Measurements from ENCODE around the gene TOR1B.
"Not testable (repeated sequence)": the region's sequence is repeated elsewhere in the genome, so short reads cannot be mapped to it uniquely, and the experiment has no call there.

TOR1B gene

GRCh38 chr9:129776566-129776937 lies 26.4 kb upstream of the TOR1B start:
- no peak for DNase-seq (ENCODE audit: low read depth, low spot score)

DNA sequence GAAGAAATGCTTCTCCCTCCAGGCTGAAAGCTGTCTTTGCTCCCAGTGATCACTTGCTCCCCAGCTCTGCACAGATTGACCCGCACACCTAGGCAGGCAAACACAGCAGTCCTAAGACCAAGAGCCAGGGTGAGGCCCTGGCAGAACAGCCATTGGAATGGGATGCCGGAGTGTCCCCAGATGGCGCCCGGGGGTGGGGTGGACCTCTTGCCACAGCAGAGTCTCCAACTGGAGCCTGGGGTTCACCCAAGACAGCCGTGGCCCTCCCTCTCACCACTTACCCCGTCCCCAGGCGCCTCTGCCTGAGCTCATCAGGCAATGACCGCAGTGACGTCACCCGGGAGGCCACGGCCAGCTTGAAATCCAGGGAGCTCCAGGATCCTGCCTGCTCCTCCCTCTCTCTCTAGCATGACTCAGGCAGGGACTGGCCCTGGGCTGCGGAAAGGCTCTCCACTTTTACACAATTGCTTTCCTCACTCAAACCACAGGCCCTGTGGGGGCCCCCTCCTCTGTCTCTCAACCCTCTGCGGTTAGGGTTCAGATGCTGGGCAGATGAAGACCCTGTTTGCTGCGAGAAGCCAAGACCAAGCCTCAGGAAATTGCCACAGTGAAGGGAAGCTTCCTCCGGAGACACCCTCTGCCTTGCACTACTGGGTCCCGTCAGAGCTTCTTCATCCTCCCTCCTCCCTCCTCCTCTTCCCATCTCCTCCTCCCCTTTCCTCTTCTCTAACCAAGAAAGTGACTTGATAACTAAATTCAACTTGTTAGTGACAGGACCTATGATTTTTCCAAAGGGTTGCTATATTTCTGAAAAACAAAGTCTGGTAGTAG lies 25.8 kb upstream of the TOR1B start:
- peak; percentile 99 for DNase-seq (ENCODE audit: low read depth, low spot score)

DNA sequence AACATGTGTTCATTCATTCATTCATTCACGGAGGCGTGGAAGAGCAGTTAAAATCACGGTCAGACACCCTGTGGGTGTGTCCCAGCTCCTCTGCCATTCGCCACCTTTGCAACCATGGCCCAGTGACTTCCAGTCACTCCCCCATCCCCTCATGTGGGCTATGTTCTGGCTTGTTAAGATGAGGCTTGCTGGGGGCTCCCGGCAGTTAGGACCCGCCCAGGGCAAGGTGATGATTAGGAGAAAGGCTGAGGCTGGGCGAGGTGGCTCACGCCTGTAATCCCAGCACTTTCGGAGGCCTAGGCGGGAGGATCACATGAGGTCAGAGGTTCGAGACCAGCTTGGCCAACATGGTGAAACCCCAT lies 25.2 kb upstream of the TOR1B start:
- DNase-seq (ENCODE audit: low read depth, low spot score) = no peak

DNA sequence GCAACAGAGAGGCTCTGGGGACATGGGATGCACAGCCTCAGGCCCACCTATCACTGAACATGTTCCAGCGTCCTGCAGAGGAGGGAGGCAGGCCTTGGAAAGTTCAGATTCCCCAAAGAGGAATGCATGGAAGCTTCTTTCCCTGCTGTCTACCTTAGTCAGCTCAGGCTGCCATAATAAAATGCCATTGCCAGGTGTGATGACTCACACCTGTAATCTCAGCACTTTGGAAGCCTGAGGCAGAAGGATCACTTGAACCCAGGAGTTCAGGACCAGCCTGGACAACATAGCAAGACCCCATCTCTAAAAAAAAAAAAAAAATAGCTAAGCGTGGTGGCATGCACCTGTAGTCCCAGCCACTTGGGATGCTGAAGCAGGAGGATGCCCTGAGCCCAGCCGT lies 24.5 kb upstream of the TOR1B start:
- no peak for DNase-seq (ENCODE audit: low read depth, low spot score)

DNA sequence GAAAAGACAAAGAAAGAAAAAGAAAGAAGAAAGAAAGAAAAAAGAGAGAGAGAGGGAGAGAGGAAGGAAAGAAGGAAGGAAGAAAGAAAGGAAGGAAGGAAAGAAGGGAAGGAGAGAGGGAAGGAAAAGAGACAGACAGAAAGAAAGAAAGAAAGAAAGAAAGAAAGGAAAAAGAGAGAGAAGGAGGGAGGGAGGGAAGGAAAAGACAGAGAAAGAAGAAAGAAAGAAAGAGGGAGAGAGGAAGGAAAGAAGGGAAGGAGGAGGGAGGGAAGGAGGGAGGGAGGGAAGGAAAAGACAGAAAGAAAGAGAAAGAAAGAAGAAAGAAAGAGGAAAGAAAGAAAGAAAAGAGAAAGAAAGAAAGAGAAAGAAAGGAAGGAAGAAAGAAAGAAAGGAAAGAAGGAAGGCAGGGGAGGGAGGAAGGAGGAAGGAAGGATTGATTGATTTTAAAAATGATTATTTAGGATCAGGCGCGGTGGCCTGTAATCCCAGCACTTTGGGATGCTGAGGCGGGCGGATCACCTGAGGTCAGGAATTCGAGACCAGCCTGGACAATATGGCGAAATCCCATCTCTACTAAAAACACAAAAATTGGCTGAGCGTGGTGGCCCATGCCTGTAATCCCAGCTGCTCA lies 23.3 kb upstream of the TOR1B start:
- no peak for DNase-seq (ENCODE audit: low read depth, low spot score)

DNA sequence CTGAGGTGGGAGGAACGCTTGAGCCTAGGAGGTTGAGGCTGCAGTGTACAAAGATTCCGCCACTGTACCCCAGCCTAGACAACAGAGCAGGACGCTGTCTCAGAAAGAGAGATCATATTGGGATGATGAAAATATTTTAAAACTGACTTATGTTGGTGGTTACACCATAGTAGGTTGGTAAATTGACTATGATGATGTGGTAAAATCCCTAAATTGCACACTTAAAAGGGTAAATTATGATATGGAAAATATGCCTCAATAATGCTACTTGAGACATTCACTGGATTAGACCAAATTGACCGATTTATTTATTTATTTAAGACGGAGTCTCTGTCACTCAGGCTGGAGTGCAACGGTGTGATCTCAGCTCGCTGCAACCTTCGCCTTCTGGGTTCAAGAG lies 21.9 kb upstream of the TOR1B start:
- DNase-seq (ENCODE audit: low read depth, low spot score) = no peak

DNA sequence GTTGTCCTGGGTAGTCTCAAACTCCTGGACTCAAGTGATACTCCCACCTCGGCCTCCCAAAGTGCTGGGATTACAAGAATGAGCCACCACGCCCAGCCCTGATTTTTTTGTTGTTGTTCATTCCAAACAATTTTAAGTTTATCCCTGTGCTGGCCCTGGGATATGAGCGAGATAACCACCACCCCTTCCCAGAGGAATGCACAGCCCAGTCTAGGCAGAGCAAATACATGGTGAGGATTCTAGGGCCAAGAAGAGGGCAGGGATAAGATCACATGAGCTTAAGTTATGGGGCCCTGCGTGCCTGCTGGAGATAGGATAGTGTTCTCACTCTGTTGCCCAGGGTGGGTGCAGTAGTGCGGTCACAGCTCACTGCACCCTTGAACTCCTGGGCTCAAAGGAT lies 21.0 kb upstream of the TOR1B start:
- DNase-seq (ENCODE audit: low read depth, low spot score) = no peak

- DNase-seq (ENCODE audit: low read depth, low spot score) = no peak
These were observed 19.2 kb upstream of the TOR1B start for GRCh38 chr9:129783516-129784361.

GRCh38 chr9:129784970-129785369 lies 18.0 kb upstream of the TOR1B start:
- not testable (repeated sequence) for DNase-seq (ENCODE audit: low read depth, low spot score)

DNA sequence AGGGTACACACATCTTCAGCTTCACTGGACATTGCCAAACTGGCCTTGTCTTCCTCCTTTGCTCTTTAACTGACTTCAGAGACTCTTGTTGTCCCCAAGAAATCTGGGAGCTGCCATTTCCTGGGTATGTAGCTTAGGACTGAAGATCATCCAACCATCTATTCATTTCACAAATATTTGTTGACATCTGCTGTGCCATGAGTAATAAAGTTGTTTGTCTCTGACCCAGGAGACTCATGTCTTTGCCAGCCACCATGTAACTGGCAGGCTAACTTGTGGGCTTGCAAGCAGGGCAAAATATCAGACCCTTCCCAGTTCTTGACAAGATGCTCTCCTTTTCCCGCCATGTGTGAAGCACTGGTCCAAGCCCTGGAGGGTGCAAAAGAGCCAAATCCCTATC lies 17.1 kb upstream of the TOR1B start:
- no peak for DNase-seq (ENCODE audit: low read depth, low spot score)

GRCh38 chr9:129786481-129786880 lies 16.5 kb upstream of the TOR1B start:
- no peak for DNase-seq (ENCODE audit: low read depth, low spot score)

GRCh38 chr9:129794549-129794948 lies 8.4 kb upstream of the TOR1B start:
- DNase-seq (ENCODE audit: low read depth, low spot score) = no peak

- not testable (repeated sequence) for DNase-seq (ENCODE audit: low read depth, low spot score)
These were observed 7.0 kb upstream of the TOR1B start for GRCh38 chr9:129796029-129796428.

DNA sequence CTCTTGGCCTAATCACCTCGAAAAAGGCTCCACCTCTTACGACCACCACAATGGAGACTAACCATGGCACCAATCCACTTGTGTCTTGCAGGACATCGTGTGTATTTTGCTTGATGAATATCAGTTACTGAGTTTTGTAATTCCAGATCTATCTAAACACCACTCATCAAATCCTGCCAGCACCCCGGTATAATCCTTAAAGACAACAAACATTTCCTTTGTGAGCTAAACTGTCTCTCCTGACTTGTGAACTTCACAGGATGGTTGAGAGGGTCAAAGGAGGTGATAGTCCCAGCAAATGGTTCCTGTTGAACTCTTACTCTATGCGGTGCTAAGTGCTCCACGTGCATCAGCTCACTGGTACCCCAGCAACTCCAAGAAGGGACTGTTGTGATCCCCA lies 4.0 kb upstream of the TOR1B start:
- DNase-seq (ENCODE audit: low read depth, low spot score) = no peak

GRCh38 chr9:129801504-129801903 lies 1.5 kb upstream of the TOR1B start:
- DNase-seq (ENCODE audit: low read depth, low spot score) = no peak

GRCh38 chr9:129803676-129804060 lies 684 bp downstream of the TOR1B start:
- DNase-seq (ENCODE audit: low read depth, low spot score) = no peak

GRCh38 chr9:129806061-129806460 lies 3.1 kb downstream of the TOR1B start:
- no peak for DNase-seq (ENCODE audit: low read depth, low spot score)

GRCh38 chr9:129809346-129809745 lies 6.4 kb downstream of the TOR1B start:
- no peak for DNase-seq (ENCODE audit: low read depth, low spot score)

- no peak for DNase-seq (ENCODE audit: low read depth, low spot score)
These were observed 7.1 kb downstream of the TOR1B start for GRCh38 chr9:129810116-129810515.

DNA sequence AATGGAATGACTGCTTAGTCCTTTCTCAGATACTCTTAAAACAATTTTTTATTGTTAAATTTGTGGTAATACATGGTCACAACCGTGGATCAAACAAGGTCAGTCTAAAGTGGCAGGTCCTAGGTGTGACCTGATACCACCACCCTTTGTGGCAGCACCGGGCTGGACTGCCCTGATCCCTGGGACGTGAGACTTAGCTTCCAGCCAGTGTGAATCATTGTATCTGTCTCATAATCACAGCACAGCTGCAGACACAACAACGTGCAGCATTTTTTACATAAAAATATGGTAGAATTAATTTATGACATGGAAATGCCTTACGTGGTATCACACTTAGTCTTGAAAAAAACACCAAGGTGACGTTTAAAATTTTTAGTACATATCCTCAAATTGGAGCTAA lies 7.8 kb downstream of the TOR1B start:
- no peak for DNase-seq (ENCODE audit: low read depth, low spot score)

DNA sequence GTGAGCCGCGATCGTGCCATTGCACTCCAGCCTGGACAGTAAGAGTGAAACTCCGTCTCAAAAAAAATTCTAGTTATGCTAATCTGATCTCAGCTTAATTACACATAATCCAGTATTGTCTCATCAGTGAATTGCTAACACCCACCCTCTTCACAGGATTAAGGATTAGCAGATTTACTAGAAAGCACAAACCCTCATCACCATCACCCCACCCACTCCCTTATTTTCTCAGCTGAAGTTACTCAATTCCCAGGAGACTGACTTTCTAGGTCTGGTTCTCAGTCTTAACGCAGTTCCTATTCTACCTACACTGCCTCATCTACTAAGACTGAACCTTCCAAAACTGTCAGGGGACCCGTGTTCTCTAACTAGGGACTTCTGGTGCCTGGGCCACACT lies 9.0 kb downstream of the TOR1B start:
- DNase-seq (ENCODE audit: low read depth, low spot score) = no peak

DNA sequence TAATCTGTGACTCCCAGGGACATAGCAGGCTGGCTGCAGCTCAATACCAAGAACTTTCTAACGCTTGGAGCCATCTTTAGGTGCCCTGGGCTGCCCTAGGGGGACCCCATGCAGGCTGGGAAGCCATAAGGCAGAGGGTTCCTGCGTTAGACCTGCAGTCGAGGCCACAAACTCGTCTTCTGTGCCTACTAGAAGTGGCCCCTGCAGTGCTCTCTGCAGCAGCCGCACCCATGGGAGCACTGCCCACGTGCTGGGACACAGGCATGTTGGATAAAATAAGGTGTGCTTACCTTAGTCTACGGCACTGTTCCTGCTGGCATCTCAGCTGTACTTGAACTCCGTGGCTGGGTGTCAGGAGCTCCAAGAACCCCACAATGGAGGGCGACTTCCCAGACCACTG lies 9.4 kb downstream of the TOR1B start:
- DNase-seq (ENCODE audit: low read depth, low spot score) = no peak

GRCh38 chr9:129813661-129814060 lies 10.7 kb downstream of the TOR1B start:
- DNase-seq (ENCODE audit: low read depth, low spot score) = no peak
